RWPE2 (cell line): ENCODE results near the gene NACC2.

Source experiments
- ATAC-seq: fragments of 200-7000 bp; cut with Tn5 transposase; 3 replicates; pipeline ENCODE4 v1.9.1; 2021; ENCODE audit warnings: low read depth
- DNase-seq: peaks from one replicate; pipeline ENCODE4 v3.0.0-alpha.2; 2020; ENCODE audit warnings: low spot score
- H3K27ac ChIP-seq: fragments of 450-650 bp; 2 replicates; pipeline ENCODE4 v1.5.1; 2017; ENCODE audit warnings: mild to moderate bottlenecking; ENCODE audit not compliant: poor library complexity, severe bottlenecking
- H3K27me3 ChIP-seq: fragments of 250-450 bp; sonication (Bioruptor Pico); 2 replicates; pipeline ENCODE4 v1.5.1; 2021; ENCODE audit warnings: mild to moderate bottlenecking, moderate library complexity; ENCODE audit not compliant: insufficient read depth, poor library complexity, severe bottlenecking
- H3K36me3 ChIP-seq: fragments of 250-450 bp; sonication (Bioruptor Pico); 2 replicates; pipeline ENCODE4 v1.5.1; 2020; ENCODE audit warnings: low read depth, mild to moderate bottlenecking, moderate library complexity
- H3K4me1 ChIP-seq: fragments of 250-450 bp; sonication (Bioruptor Pico); 2 replicates; pipeline ENCODE4 v1.5.1; 2021; ENCODE audit warnings: mild to moderate bottlenecking, moderate library complexity; ENCODE audit not compliant: insufficient read depth, poor library complexity, severe bottlenecking
- H3K4me3 ChIP-seq: fragments of 250-450 bp; sonication (Bioruptor Pico); 2 replicates; pipeline ENCODE4 v1.5.1; 2021; ENCODE audit warnings: mild to moderate bottlenecking, moderate library complexity; ENCODE audit not compliant: severe bottlenecking
- H3K9me3 ChIP-seq: fragments of 250-450 bp; sonication (Bioruptor Pico); 2 replicates; pipeline ENCODE4 v1.5.1; 2021; ENCODE audit warnings: mild to moderate bottlenecking, moderate library complexity; ENCODE audit not compliant: severe bottlenecking
- CTCF ChIP-seq: fragments of 450-650 bp; IDR thresholded peaks from one replicate; pipeline ENCODE4 v1.5.1; 2017; ENCODE audit warnings: mild to moderate bottlenecking, moderate library complexity; ENCODE audit not compliant: poor library complexity, severe bottlenecking

The NACC2 gene

GRCh38 chr9:136001231-136001630 is 93.9 kb downstream of the NACC2 start:
- Histone ChIP-seq H3K36me3 (no peaks in the 10 kb centered on the region), H3K27me3 (no peaks in the 10 kb centered on the region), H3K27ac (no peak overlapping the region), H3K4me3 (no peak overlapping the region), H3K4me1 (no peaks in the 10 kb centered on the region), H3K9me3 (no peaks in the 10 kb centered on the region)
- DNase-seq (no peak), ATAC-seq (0 out of 3 replicates have a peak, but pooled peaks have one; percentile 30)
- no peak for TF ChIP-seq CTCF

- no peak for TF ChIP-seq CTCF
- Histone ChIP-seq H3K27me3 (no peaks in the 10 kb centered on the region), H3K27ac (no peak overlapping the region), H3K4me3 (no peak overlapping the region), H3K4me1 (no peaks in the 10 kb centered on the region), H3K36me3 (no peaks in the 10 kb centered on the region), H3K9me3 (no peaks in the 10 kb centered on the region)
- DNase-seq = no peak
- no peak for ATAC-seq
These were observed 96.5 kb downstream of the NACC2 start for GRCh38 chr9:135998410-135999071.

- no peak overlapping the region for H3K4me3 ChIP-seq
- no peaks in the 10 kb centered on the region for H3K9me3 ChIP-seq
- H3K4me1 ChIP-seq = no peaks in the 10 kb centered on the region
- H3K27me3 ChIP-seq = no peaks in the 10 kb centered on the region
- ATAC-seq = no peak
- no peak for DNase-seq
- no peak for TF ChIP-seq CTCF
- no peak overlapping the region for H3K27ac ChIP-seq
- no peaks in the 10 kb centered on the region for H3K36me3 ChIP-seq
These were observed 97.1 kb downstream of the NACC2 start for GRCh38 chr9:135998016-135998380.

- Histone ChIP-seq H3K4me3 (no peak overlapping the region), H3K27ac (no peak overlapping the region), H3K9me3 (no peaks in the 10 kb centered on the region), H3K36me3 (no peaks in the 10 kb centered on the region), H3K4me1 (peaks cover 6% of the 10 kb centered on the region), H3K27me3 (no peaks in the 10 kb centered on the region)
- no peak for ATAC-seq
- DNase-seq = no peak
- no peak for TF ChIP-seq CTCF
These were observed 97.7 kb downstream of the NACC2 start for GRCh38 chr9:135997090-135998015.
